Naive thymus-derived CD4-positive, alpha-beta T cell (primary cell): Measurements from ENCODE around the gene KCTD5. TPM values are rescaled to one million over a fixed set of nuclear protein-coding genes. Genes with fewer than 3 reads are reported as not detected.
A peak's percentile ranks its signal among the peaks of the same experiment; 100 is the strongest.

Source experiments
- ATAC-seq: fragments of 150-1000 bp; cut with Tn5 transposase; 2 replicates; pipeline ENCODE4 v1.10.0; 2021; ENCODE audit warnings: mild to moderate bottlenecking, moderate library complexity
- CTCF ChIA-PET: fragments of 350-600 bp; sonication (Branson Sonifier 250); formaldehyde crosslinking; loops from one replicate; lab custom pipeline; 2021; ENCODE audit warnings: antibody characterized with exemption; lab: Charles Lee
- POLR2A ChIA-PET: fragments of 350-600 bp; sonication (Branson Sonifier 250); formaldehyde crosslinking; loops from one replicate; lab custom pipeline; 2021; ENCODE audit warnings: antibody characterized with exemption, inconsistent platforms; lab: Charles Lee
- DNase-seq, 9 donors: peaks; one replicate each; pipeline versions ENCODE4 v3.0.0 to v3.0.0-alpha.2; 2020 to 2022; ENCODE audit warnings: mixed read lengths in 1 of 9
- H3K27ac ChIP-seq: one replicate; pipeline ENCODE4 v1.7.0; 2013; ENCODE audit warnings: mild to moderate bottlenecking, low read depth, low read length, moderate library complexity
- H3K27me3 ChIP-seq, 2 donors: one replicate each; pipeline ENCODE4 v1.7.0; 2013; ENCODE audit warnings: low read length in 2 of 2, mild to moderate bottlenecking in 2 of 2, moderate library complexity in 2 of 2; ENCODE audit not compliant: control insufficient read depth in 2 of 2, insufficient read depth in 2 of 2
- H3K36me3 ChIP-seq, 3 experiments: 1 replicate in 2 of 3; 2 replicates in 1 of 3; pipeline ENCODE4 v1.7.0; 2013; ENCODE audit warnings: low read length in 3 of 3, mild to moderate bottlenecking in 3 of 3, moderate library complexity in 1 of 3; ENCODE audit not compliant: insufficient read depth in 3 of 3, control insufficient read depth in 2 of 3
- H3K4me1 ChIP-seq, 2 donors: one replicate each; pipeline ENCODE4 v1.7.0; 2013; ENCODE audit warnings: low read length in 2 of 2, mild to moderate bottlenecking in 2 of 2, moderate library complexity in 1 of 2; ENCODE audit not compliant: control insufficient read depth in 2 of 2, insufficient read depth in 2 of 2
- H3K4me3 ChIP-seq: 2 replicates; pipeline ENCODE4 v1.7.0; 2013; ENCODE audit warnings: mild to moderate bottlenecking, low read length
- H3K9me3 ChIP-seq, 3 experiments: 1 replicate in 2 of 3; 2 replicates in 1 of 3; pipeline ENCODE4 v1.7.0; 2013; ENCODE audit warnings: low read length in 3 of 3; ENCODE audit not compliant: control insufficient read depth in 2 of 3
- H3K27ac Mint-ChIP-seq, 9 donors: one replicate each; pipeline ENCODE4 v1.8.0; 2020 to 2022; ENCODE audit warnings: mixed read lengths in 9 of 9, mild to moderate bottlenecking in 8 of 9, moderate library complexity in 5 of 9, inconsistent platforms in 2 of 9
- H3K27me3 Mint-ChIP-seq, 5 donors: one replicate each; pipeline ENCODE4 v1.8.0; 2021 to 2022; ENCODE audit warnings: mixed read lengths in 5 of 5, mild to moderate bottlenecking in 1 of 5
- H3K36me3 Mint-ChIP-seq, 5 donors: one replicate each; pipeline ENCODE4 v1.8.0; 2020 to 2022; ENCODE audit warnings: mixed read lengths in 5 of 5, mild to moderate bottlenecking in 3 of 5, inconsistent platforms in 1 of 5
- H3K4me1 Mint-ChIP-seq, 7 donors: one replicate each; pipeline ENCODE4 v1.8.0; 2020 to 2022; ENCODE audit warnings: mixed read lengths in 7 of 7, mild to moderate bottlenecking in 3 of 7, inconsistent platforms in 1 of 7
- H3K4me3 Mint-ChIP-seq, 10 donors: one replicate each; pipeline ENCODE4 v1.8.0; 2020 to 2022; ENCODE audit warnings: mild to moderate bottlenecking in 10 of 10, mixed read lengths in 10 of 10, moderate library complexity in 6 of 10, inconsistent platforms in 2 of 10
- H3K9me3 Mint-ChIP-seq, 11 donors: one replicate each; pipeline ENCODE4 v1.8.0; 2020 to 2022; ENCODE audit warnings: mixed read lengths in 11 of 11, mild to moderate bottlenecking in 4 of 11, inconsistent platforms in 1 of 11, moderate library complexity in 1 of 11
- intact Hi-C, 2 donors: fragments of 100-400 bp; cut with micrococcal nuclease; formaldehyde crosslinking; loops; one replicate each; pipeline ENCODE4 v1.15.1; 2023
- polyA plus RNA-seq, 2 donors: library from polyadenylated mRNA; unstranded; fragments of 300-500 nt; fragmentation: Illumina TruSeq; gene quantifications; one replicate each; pipeline ENCODE4 v1.2.3, GENCODE V29; 2021
- total RNA-seq, 6 experiments: library from RNA in 5 of 6; stranded (reverse) in 5 of 6; gene quantifications; 1 replicate in 5 of 6; 2 replicates in 1 of 6; pipeline ENCODE4 v1.2.3 and lab custom pipeline; 2021 to 2026

The KCTD5 gene
- total and polyA plus RNA-seq, 7 experiments from 2014 or later, result 15.7 to 37.5 (median 24.6) TPM

- ChIA-PET POLR2A (no interaction called here), CTCF (no interaction called here)
- H3K9me3 ChIP-seq, result no peaks in the 10 kb centered on the region
- peaks cover 0 to 6% (median 0%) of the 10 kb centered on the region in 5 donors for H3K27me3 Mint-ChIP-seq
- intact Hi-C loops, result no loop called here
- ATAC-seq (no peak), DNase-seq (no peak)
- no peak overlapping the region for H3K4me3 Mint-ChIP-seq
- H3K27ac Mint-ChIP-seq, result no peak overlapping the region
- H3K27me3 ChIP-seq, result no peaks in the 10 kb centered on the region
- peaks cover 0 to 20% (median 2%) of the 10 kb centered on the region in 3 experiments for H3K36me3 ChIP-seq
- no peaks in the 10 kb centered on the region for H3K9me3 Mint-ChIP-seq
- no peak overlapping the region for H3K4me3 ChIP-seq
- peaks cover 0 to 16% (median 5%) of the 10 kb centered on the region in 7 donors for H3K4me1 Mint-ChIP-seq
- peaks cover 0 to 3% of the 10 kb centered on the region in 2 donors for H3K4me1 ChIP-seq
- peaks cover 0 to 6% (median 1%) of the 10 kb centered on the region in 5 donors for H3K36me3 Mint-ChIP-seq
- H3K27ac ChIP-seq, result no peak overlapping the region
Measured at GRCh38 chr16:2712546-2712945, 30.2 kb downstream of the KCTD5 start.

DNA sequence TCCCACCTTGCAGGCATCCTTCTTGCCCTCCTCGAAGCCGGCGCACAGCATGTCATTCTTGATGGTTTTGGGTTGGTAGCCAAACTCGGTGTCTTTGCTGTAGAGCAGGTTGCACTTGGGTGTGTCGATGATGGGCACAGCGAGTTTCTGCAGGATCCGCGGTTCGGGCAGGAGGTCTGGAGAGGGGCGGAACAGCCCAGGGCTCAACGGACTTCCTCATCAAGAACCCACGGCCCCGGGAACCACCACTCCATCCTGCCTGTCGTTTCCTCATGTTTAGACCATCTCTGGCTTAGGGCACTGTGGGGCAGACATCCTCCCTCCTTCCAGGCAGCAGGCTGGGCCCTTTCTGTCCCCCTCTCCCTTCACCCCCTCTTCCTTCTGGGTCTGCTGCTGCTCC is 31.2 kb downstream of the KCTD5 start:
- Mint-ChIP-seq H3K27ac (no peak overlapping the region), H3K4me3 (no peak overlapping the region), H3K27me3 (peaks cover 0 to 6% (median 0%) of the 10 kb centered on the region in 5 donors), H3K4me1 (peaks cover 0 to 16% (median 5%) of the 10 kb centered on the region in 7 donors), H3K9me3 (peaks cover 0 to 2% (median 0%) of the 10 kb centered on the region in 11 donors), H3K36me3 (peaks cover 0 to under 1% (median 0%) of the 10 kb centered on the region in 5 donors)
- H3K36me3 ChIP-seq, result peaks cover 0 to 10% (median 0%) of the 10 kb centered on the region in 3 experiments
- H3K27ac ChIP-seq, result no peak overlapping the region
- ATAC-seq, result no peak
- no peak for DNase-seq
- H3K9me3 ChIP-seq, result no peaks in the 10 kb centered on the region
- CTCF ChIA-PET, result no interaction called here
- H3K4me1 ChIP-seq, result peaks cover 0 to 3% of the 10 kb centered on the region in 2 donors
- POLR2A ChIA-PET, result no interaction called here
- intact Hi-C loops, result no loop called here
- no peak overlapping the region for H3K4me3 ChIP-seq
- no peaks in the 10 kb centered on the region for H3K27me3 ChIP-seq

GRCh38 chr16:2713985-2714774 is 31.9 kb downstream of the KCTD5 start:
- POLR2A ChIA-PET, result no interaction called here
- no peak for DNase-seq
- Mint-ChIP-seq H3K4me1 (peaks cover 0 to 16% (median 5%) of the 10 kb centered on the region in 7 donors), H3K36me3 (no peaks in the 10 kb centered on the region), H3K4me3 (no peak overlapping the region), H3K9me3 (peaks cover 0 to 2% (median 0%) of the 10 kb centered on the region in 11 donors), H3K27ac (peak overlapping the region in 1 of 9 donors; percentile 38), H3K27me3 (peaks cover 0 to 6% (median 0%) of the 10 kb centered on the region in 5 donors)
- no peak for ATAC-seq
- Histone ChIP-seq H3K27ac (no peak overlapping the region), H3K27me3 (no peaks in the 10 kb centered on the region), H3K4me1 (peaks cover 0 to 3% of the 10 kb centered on the region in 2 donors), H3K9me3 (no peaks in the 10 kb centered on the region), H3K4me3 (no peak overlapping the region), H3K36me3 (peaks cover 0 to 6% (median 0%) of the 10 kb centered on the region in 3 experiments)
- intact Hi-C loops, result no loop called here
- CTCF ChIA-PET, result interaction anchor here (0.7 kb wide), 1 partner anchor 1859 kb away, joined by 3 read pairs; no protein-coding TSS in a partner anchor

GRCh38 chr16:2715064-2715463 is 32.7 kb downstream of the KCTD5 start:
- CTCF ChIA-PET, result no interaction called here
- Histone ChIP-seq H3K27ac (no peak overlapping the region), H3K9me3 (no peaks in the 10 kb centered on the region), H3K4me1 (peaks cover 0 to 3% of the 10 kb centered on the region in 2 donors), H3K36me3 (no peaks in the 10 kb centered on the region), H3K4me3 (no peak overlapping the region), H3K27me3 (no peaks in the 10 kb centered on the region)
- no peak for ATAC-seq
- no peak for DNase-seq
- peaks cover 0 to 16% (median 5%) of the 10 kb centered on the region in 7 donors for H3K4me1 Mint-ChIP-seq
- peaks cover 0 to 6% (median 0%) of the 10 kb centered on the region in 5 donors for H3K27me3 Mint-ChIP-seq
- POLR2A ChIA-PET, result no interaction called here
- peak overlapping the region in 1 of 9 donors; percentile 29 for H3K27ac Mint-ChIP-seq
- H3K4me3 Mint-ChIP-seq, result peak overlapping the region in 5 of 10 donors; percentile 16 to 49 (median 38)
- intact Hi-C loops, result loop anchor here in 1 of 2 donors (1.0 kb wide), 2 partner anchors 42 to 62 kb away; partner anchors contain the start of gene ELOB
- H3K9me3 Mint-ChIP-seq, result peaks cover 0 to 2% (median 0%) of the 10 kb centered on the region in 11 donors
- H3K36me3 Mint-ChIP-seq, result no peaks in the 10 kb centered on the region

GRCh38 chr16:2715519-2715918 is 33.2 kb downstream of the KCTD5 start:
- intact Hi-C loops, result loop anchor here in 1 of 2 donors (1.0 kb wide), 2 partner anchors 42 to 62 kb away; partner anchors contain the start of gene ELOB
- H3K4me3 Mint-ChIP-seq, result peak overlapping the region in 4 of 10 donors; percentile 9 to 55 (median 32)
- peaks cover 0 to 6% (median 0%) of the 10 kb centered on the region in 5 donors for H3K27me3 Mint-ChIP-seq
- Histone ChIP-seq H3K4me3 (no peak overlapping the region), H3K4me1 (peaks cover 0 to 3% of the 10 kb centered on the region in 2 donors), H3K27ac (no peak overlapping the region), H3K36me3 (no peaks in the 10 kb centered on the region), H3K27me3 (no peaks in the 10 kb centered on the region), H3K9me3 (no peaks in the 10 kb centered on the region)
- ChIA-PET POLR2A (no interaction called here), CTCF (no interaction called here)
- peaks cover 0 to 15% (median 5%) of the 10 kb centered on the region in 7 donors for H3K4me1 Mint-ChIP-seq
- H3K9me3 Mint-ChIP-seq, result peaks cover 0 to 2% (median 0%) of the 10 kb centered on the region in 11 donors
- DNase-seq (peak; percentile 63 to 92 (median 79)), ATAC-seq (peak; percentile 97)
- H3K36me3 Mint-ChIP-seq, result no peaks in the 10 kb centered on the region
- no peak overlapping the region for H3K27ac Mint-ChIP-seq

GRCh38 chr16:2715966-2716885 is 33.9 kb downstream of the KCTD5 start:
- Mint-ChIP-seq H3K4me1 (peaks cover 0 to 12% (median 5%) of the 10 kb centered on the region in 7 donors), H3K27me3 (peaks cover 0 to 6% (median 0%) of the 10 kb centered on the region in 5 donors), H3K4me3 (peak overlapping the region in 5 of 10 donors; percentile 9 to 65 (median 44)), H3K9me3 (peaks cover 0 to 2% (median 0%) of the 10 kb centered on the region in 11 donors), H3K36me3 (no peaks in the 10 kb centered on the region), H3K27ac (no peak overlapping the region)
- DNase-seq (no peak), ATAC-seq (no peak)
- Histone ChIP-seq H3K27me3 (no peaks in the 10 kb centered on the region), H3K4me3 (no peak overlapping the region), H3K9me3 (no peaks in the 10 kb centered on the region), H3K27ac (no peak overlapping the region), H3K36me3 (no peaks in the 10 kb centered on the region), H3K4me1 (peaks cover 0 to 3% of the 10 kb centered on the region in 2 donors)
- POLR2A ChIA-PET, result interaction anchor here (1.2 kb wide), 1 partner anchor 43 kb away, joined by 3 read pairs; no protein-coding TSS in a partner anchor
- CTCF ChIA-PET, result interaction anchor here (0.6 kb wide), 1 partner anchor 1336 kb away, joined by 3 read pairs; no protein-coding TSS in a partner anchor
- intact Hi-C loops, result loop anchor here in 1 of 2 donors (1.0 kb wide), 2 partner anchors 43 to 61 kb away; partner anchors contain the start of gene ELOB
